Urinary bladder (tissue), 4 donors: ENCODE results near the gene RHO. TPM values are rescaled to one million over a fixed set of nuclear protein-coding genes. Genes with fewer than 3 reads are reported as not detected.
"Not testable (repeated sequence)": the region's sequence is repeated elsewhere in the genome, so short reads cannot be mapped to it uniquely, and the experiment has no call there.

Experiments used
- DNase-seq: peaks from one replicate; pipeline ENCODE4 v3.0.0-alpha.2; 2015; ENCODE audit errors: extremely low spot score
- H3K27ac ChIP-seq: one replicate; pipeline ENCODE4 v1.5.1; 2013; ENCODE audit warnings: low read depth, mild to moderate bottlenecking, moderate library complexity
- H3K36me3 ChIP-seq: one replicate; pipeline ENCODE4 v1.6.1; 2013; ENCODE audit warnings: mild to moderate bottlenecking, moderate library complexity; ENCODE audit not compliant: insufficient read depth
- H3K4me1 ChIP-seq: one replicate; pipeline ENCODE4 v1.6.1; 2013; ENCODE audit warnings: mild to moderate bottlenecking, moderate library complexity; ENCODE audit not compliant: insufficient read depth
- H3K4me3 ChIP-seq: one replicate; pipeline ENCODE4 v1.5.1; 2013; ENCODE audit warnings: low read depth, low read length
- WGBS: extraction: QIAGEN DNeasy Blood & Tissue Kit; methylation state at CpG from one replicate; pipeline ENCODE4 v1.1.7; 2013; 5-methylcytosine and 5-hydroxymethylcytosine counted together
- polyA plus RNA-seq: library from polyadenylated mRNA; stranded (reverse); fragments of 200-250 nt; gene quantifications from one replicate; pipeline ENCODE4 v1.2.3, GENCODE V29; 2013
- total RNA-seq: library from RNA; depleted of rRNA; stranded (reverse); fragments of >200 nt; gene quantifications from one replicate; pipeline ENCODE4 v1.2.3, GENCODE V29; 2014
- donor health status: healthy with polysubstance abuse.
- donor health status: healthy.

Gene RHO
- total RNA-seq, result not detected
- not detected for polyA plus RNA-seq

DNA sequence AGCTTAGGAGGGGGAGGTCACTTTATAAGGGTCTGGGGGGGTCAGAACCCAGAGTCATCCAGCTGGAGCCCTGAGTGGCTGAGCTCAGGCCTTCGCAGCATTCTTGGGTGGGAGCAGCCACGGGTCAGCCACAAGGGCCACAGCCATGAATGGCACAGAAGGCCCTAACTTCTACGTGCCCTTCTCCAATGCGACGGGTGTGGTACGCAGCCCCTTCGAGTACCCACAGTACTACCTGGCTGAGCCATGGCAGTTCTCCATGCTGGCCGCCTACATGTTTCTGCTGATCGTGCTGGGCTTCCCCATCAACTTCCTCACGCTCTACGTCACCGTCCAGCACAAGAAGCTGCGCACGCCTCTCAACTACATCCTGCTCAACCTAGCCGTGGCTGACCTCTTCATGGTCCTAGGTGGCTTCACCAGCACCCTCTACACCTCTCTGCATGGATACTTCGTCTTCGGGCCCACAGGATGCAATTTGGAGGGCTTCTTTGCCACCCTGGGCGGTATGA, at the start of gene RHO:
Gene RHO (plus strand): TSS at position 51 of the 512 bp plus-strand sequence. CDS start 95 bp downstream, at position 146.
- H3K4me3 ChIP-seq, result no peak within 1 kb of the TSS
- 96% methylated on average over 18 of the region's 18 CpGs for WGBS
- DNase-seq, result no peak
- no peaks in the 10 kb centered on the region for H3K4me1 ChIP-seq
- H3K27ac ChIP-seq, result no peak within 1 kb of the TSS
- H3K36me3 ChIP-seq, result no peaks in the 10 kb centered on the region

DNA sequence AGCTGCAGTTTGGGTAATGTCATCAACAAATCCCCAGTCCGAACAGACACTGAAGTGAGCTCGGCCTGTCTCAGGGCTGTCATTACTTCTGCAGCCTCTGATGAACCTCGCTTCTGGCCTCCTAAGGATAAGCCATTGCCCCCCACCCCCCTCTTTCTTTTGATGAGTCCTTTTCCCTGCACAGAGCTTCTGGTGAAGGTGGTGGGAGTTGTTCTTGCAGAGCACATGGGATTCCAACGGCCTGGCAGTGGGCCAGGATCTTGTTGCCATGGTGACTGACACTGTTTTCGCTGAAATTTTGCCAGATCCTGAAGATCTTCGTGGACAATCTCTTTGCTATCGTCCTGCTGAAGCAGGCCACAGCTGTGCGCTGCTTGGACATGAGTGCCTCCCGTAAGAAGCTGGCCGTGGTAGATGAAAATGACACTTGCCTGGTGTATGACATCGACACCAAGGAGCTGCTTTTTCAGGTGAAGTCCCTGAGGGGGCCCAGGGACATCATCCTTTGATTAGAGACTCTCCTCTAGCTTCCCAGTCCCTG, 47.1 kb upstream of the RHO start:
- 33% methylated on average over 8 of the region's 11 CpGs for WGBS
- DNase-seq, result peak; percentile 35
- H3K4me3 ChIP-seq, H3K36me3 ChIP-seq, H3K27ac ChIP-seq, H3K4me1 ChIP-seq: not testable (repeated sequence)

DNA sequence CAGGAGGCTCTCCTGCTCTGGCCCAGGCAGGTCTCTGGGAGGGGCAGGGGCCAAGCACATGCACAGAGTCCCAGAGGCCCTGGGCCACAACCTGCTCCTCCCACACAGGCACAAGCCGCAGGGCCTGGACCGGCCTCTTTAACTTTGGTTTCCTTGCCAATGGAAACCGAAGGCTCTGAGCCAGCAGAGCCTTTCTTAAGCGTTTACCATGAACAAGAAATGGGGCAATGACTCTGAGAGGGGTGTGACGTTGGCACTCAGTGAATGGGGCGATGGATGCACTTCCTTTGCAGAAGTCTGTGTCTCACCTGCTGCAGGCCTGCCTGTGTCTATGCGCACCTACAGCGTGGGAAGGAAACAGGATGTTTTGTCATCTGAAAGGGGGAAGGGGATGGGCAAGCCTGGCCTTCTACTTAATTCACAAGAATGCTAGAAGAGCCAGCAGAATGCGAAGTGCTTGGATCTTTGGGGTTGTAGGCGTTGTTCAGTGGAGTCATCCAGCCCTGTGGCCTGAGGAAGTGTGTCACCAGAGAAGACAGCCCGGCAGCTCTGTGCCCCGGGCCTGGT, 46.6 kb upstream of the RHO start:
- Histone ChIP-seq H3K36me3 (no peaks in the 10 kb centered on the region), H3K27ac (no peak overlapping the region), H3K4me3 (no peak overlapping the region), H3K4me1 (no peaks in the 10 kb centered on the region)
- 63% methylated on average over 12 of the region's 12 CpGs for WGBS
- DNase-seq, result no peak

DNA sequence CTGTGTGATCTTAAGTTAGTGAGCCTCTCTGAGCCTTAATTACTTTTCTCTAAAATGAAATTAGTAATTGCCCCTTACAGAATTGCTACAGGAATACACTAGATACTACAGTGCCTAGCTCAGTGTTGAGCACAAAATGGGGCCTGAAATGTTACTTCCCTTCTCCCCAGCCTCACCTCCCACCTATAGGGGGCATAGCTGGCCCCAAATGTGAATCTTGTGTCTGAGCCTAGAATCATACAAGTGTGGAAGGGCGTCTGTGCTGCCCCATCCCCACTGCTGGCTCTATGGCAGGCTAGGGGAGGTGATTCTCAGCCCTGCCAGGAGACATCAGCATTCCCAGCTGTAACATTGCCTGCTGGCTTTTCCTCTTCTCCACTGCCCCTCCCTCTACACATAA, 45.7 kb upstream of the RHO start:
- H3K4me3 ChIP-seq, result no peak overlapping the region
- no peaks in the 10 kb centered on the region for H3K36me3 ChIP-seq
- no peak for DNase-seq
- H3K27ac ChIP-seq, result no peak overlapping the region
- WGBS, result 80% methylated on average over 1 of the region's 1 CpG
- H3K4me1 ChIP-seq, result no peaks in the 10 kb centered on the region

DNA sequence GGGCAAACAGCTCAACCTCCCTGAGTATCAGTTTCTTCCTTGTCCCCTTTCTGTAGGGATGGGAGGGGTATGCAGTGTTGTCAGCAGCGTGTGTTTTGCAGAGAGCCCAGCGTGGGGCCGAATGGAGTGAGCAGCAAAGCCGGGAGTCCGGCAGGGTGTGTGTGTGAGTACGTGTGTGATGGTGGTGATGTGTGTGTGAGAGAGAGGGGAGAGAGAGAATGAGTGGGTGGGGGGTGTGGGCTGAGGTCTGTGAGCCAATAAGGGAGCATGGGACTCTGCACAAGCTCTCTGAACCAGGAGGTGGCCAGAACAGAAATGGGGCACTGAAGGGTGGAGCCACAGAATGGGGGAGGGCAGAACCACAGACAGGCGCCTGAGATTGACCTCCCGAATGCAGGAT, 44.6 kb upstream of the RHO start:
- H3K4me1 ChIP-seq, result no peaks in the 10 kb centered on the region
- DNase-seq, result no peak
- H3K4me3 ChIP-seq, result no peak overlapping the region
- 83% methylated on average over 8 of the region's 8 CpGs for WGBS
- no peaks in the 10 kb centered on the region for H3K36me3 ChIP-seq
- no peak overlapping the region for H3K27ac ChIP-seq

DNA sequence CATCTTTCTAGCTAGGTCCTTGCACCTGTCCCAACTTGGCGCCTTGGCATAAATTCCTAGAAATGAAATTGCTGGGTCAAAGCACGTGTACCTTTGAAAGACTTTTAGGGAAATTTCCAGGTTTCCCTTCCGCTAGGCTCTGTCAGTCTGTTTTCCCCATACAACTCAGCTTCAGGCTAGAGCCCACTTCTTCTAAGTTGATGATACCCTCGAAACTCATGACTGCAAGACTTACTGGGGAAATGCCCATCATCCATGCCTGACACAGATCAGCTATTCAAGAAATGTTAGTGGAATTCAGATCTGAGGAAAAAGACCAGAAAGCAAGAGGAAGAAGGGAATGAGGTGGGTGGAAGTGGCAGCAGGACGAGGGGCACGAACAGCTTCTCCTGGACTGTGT, 43.3 kb upstream of the RHO start:
- H3K4me3 ChIP-seq, H3K36me3 ChIP-seq, DNase-seq, H3K27ac ChIP-seq, H3K4me1 ChIP-seq: not testable (repeated sequence)
- 93% methylated on average over 6 of the region's 6 CpGs for WGBS

DNA sequence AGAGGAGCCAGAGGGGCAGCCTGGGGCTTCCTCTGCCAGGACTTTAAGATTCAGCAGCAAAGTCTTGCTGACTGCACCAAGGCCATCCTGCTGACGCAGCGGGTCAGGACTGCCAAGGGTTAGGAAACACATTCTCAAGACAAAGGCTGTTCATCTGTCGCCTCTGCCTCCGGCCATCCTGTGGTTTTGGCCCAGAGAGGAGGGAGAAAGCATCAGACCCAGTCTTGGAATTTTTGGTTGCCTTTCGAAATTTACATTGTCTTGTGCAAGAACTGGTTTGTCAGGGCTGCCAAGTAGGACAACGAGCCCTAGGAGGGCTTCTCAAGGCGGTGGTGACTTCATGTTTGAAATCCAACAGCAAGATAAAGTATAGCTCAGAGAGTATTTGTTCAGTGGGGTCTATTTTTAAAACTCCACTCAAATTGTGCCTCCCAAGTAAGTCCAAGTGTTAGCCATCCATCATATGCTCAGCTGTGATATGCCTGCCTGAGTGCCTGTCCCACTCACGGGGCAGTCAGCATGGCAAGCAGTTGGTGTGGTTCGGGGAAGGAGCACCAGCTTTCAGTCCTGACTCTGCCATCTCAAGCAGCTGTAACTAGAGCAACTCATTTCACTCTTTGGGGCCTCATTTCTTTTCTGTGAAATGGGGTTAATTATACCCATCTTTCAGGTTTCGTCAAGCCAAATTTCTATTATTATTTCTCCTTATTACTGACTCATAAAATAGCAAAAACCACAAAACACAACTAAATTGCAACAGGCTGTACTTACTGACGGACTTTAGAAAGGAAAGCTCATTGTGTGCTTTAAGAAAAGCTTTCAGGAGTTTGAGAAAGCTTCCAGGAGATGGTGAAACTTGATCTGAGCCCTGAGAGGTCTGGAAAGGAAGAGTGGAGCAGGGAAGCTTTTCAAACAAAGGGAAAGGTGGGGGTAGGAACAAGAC, 42.4 kb upstream of the RHO start:
- Histone ChIP-seq H3K36me3 (no peaks in the 10 kb centered on the region), H3K4me1 (no peaks in the 10 kb centered on the region), H3K27ac (no peak overlapping the region), H3K4me3 (no peak overlapping the region)
- DNase-seq, result no peak
- WGBS, result 77% methylated on average over 11 of the region's 11 CpGs

DNA sequence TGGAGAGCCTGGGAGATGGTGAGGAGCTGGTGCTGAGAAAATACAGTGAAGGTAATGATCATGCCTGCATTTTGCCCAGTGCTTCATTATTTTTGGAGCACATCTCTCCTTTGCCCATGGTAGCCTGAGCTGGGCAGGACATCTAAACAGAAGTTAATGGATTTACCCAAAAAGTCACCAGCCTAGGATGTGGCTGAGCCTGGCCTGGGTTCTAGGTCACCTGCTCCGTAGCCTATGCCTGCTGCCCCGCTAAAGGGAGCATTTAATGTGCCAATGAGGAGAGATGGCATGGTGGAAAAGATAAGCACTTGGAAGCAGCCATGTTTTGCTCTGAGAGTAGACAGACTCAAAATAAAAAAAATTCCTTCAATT, 41.8 kb upstream of the RHO start:
- H3K27ac ChIP-seq, result no peak overlapping the region
- no peak overlapping the region for H3K4me3 ChIP-seq
- DNase-seq, result no peak
- 97% methylated on average over 2 of the region's 2 CpGs for WGBS
- H3K36me3 ChIP-seq, result no peaks in the 10 kb centered on the region
- H3K4me1 ChIP-seq, result no peaks in the 10 kb centered on the region

DNA sequence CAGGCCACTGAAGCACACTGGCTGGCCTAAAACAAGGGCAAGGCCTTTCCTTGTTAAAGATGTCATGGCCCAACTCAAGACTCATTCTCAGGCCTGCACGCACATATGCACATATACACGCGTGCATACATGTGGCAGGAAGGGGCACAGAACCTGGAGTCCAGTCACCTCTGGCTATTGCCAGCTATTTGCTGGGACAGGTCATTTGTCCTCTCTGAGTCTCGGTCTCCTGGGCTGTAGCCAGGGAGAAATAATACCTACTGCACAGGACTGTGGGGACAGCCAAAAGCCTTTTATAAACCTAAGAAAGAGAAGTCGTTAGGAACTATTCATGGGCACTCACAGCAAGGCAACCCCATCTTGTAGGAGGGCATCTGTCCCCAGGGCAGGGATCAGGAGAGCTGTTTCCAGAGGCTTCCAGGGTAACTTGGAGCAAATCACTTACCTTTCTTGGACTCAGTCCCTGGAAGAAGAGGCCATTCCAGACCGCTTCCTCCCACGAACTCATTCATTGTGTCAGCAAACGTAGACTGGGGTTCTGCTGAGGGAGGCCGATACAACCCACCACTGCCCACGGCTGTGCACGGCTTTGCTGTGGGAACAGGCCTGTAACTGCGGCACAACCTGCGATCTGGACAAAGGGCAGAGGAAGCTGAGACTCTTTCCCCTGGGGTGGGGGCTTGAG, 41.1 kb upstream of the RHO start:
- DNase-seq, result no peak
- 91% methylated on average over 13 of the region's 13 CpGs for WGBS
- no peaks in the 10 kb centered on the region for H3K36me3 ChIP-seq
- no peak overlapping the region for H3K27ac ChIP-seq
- H3K4me1 ChIP-seq, result no peaks in the 10 kb centered on the region
- H3K4me3 ChIP-seq, result no peak overlapping the region

DNA sequence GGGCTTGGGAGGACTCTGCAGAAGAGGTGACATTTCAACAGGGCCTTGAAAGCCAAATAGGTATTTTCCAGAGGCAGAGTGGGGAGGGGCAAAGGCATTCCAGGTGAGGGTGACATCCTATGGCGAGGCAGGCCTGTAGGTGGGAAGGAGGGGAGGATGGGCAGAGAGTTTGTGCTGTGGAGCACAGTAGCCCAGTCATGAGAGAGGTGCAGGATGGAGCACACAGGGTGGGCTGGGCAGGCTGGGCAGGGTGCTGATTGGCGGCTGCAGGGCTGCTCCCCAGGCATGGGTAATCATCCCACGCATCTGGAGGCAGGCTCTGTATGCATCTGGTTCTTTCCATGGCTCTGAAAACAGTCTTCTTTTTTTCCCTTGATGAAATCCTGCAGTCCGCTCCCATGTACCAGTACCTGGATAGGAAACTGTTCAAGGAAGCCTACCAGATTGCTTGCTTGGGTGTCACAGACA, 40.5 kb upstream of the RHO start:
- 95% methylated on average over 4 of the region's 4 CpGs for WGBS
- DNase-seq, H3K27ac ChIP-seq, H3K4me3 ChIP-seq, H3K4me1 ChIP-seq, H3K36me3 ChIP-seq: not testable (repeated sequence)

DNA sequence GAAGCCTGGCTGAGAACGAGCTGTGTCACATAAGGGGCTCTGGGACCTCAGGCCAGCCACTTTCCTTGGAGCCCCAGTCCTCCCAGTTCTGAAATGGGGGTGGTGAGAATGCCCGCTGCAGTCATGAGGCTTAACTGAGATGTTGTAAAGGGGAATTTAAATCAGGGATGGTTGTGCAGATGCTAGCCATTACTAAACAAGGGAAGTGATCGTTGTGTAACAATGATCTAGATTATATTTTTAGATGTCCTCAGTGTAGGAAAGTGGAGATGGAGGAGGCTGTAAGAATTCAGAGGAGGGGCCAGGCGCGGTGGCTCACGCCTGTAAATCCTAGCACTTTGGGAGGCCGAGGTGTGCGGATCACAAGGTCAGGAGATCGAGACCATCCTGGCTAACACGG, 39.2 kb upstream of the RHO start:
- WGBS, result 84% methylated on average over 10 of the region's 10 CpGs
- DNase-seq, H3K27ac ChIP-seq, H3K4me3 ChIP-seq, H3K36me3 ChIP-seq, H3K4me1 ChIP-seq: not testable (repeated sequence)

DNA sequence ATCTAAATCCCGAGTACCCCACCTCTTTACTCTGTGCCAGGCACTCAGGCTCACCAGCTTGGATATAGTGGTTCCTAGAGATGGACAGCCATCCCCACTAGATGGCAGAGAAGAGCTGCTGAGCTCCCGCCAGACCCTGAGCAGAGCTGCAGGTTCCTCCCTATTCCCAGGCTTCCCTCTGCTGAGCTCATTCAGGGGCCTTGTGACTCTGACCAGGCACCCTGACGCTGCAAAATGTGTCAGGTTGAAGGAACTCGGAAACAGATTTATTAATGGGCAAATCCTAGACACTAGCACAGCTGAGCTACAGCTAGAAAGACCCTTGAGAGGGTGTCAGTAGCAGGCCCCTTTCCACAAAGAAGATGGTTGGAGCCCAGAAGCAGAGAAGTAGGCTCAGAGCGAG, 38.2 kb upstream of the RHO start:
- 20% methylated on average over 5 of the region's 5 CpGs for WGBS
- peak; percentile 64 for DNase-seq
- H3K36me3 ChIP-seq, result no peaks in the 10 kb centered on the region

DNA sequence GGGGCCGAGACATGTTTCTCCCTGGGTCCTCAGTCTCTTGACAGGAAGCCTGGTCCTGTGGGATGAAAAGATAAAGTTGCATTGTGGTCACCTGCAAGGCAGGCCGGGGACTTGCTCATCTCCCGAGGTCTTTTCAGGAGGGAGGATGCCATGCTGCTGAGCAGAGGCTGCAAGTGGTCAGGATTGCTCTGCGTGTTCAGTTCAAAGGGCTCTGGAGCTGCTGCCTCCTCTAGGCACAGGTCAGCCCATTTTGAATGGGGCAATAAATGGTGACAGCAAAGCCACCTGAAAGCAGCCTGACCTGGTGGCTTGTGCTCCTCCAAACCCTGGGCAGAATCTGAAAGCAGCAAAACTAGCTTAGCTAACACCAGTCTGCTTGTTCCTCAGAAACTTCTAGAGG, 37.4 kb upstream of the RHO start:
- not testable (repeated sequence) for H3K4me1 ChIP-seq, DNase-seq, H3K36me3 ChIP-seq, H3K27ac ChIP-seq, H3K4me3 ChIP-seq
- WGBS, result 86% methylated on average over 4 of the region's 4 CpGs

More for the DNA sequence above, 38.2 kb upstream of the RHO start:
- Histone ChIP-seq H3K27ac (no peak overlapping the region), H3K4me1 (no peaks in the 10 kb centered on the region), H3K4me3 (no peak overlapping the region)
